Right lung (tissue), 10 donors: Measurements from ENCODE around the gene RAB27B. TPM values are rescaled to one million over a fixed set of nuclear protein-coding genes. Genes with fewer than 3 reads are reported as not detected.
"Not testable (repeated sequence)": the region's sequence is repeated elsewhere in the genome, so short reads cannot be mapped to it uniquely, and the experiment has no call there.

Experiments used
- DNase-seq, 2 donors: peaks; one replicate each; pipeline ENCODE4 v3.0.0-alpha.2; 2013
- long read RNA-seq, 8 donors: transcript quantifications; one replicate each; lab custom pipeline, GENCODE V29; 2026
- polyA plus RNA-seq, 5 donors: library from polyadenylated mRNA; unstranded; fragments of 120-200 nt; gene quantifications; one replicate each; pipeline versions ENCODE4 v1.2.1 to v1.2.3, GENCODE V29; 2013; ENCODE audit warnings: inconsistent platforms in 1 of 5, low replicate concordance in 1 of 5; ENCODE audit not compliant: insufficient read length in 5 of 5, insufficient read depth in 1 of 5

Gene RAB27B
- polyA plus RNA-seq, result 10 to 100 TPM in 2 of 5 donors, 1 to 10 TPM in 3; 4.9 to 12.0 (median 9.3) TPM
- long read RNA-seq, donor 1, full-length matches to known transcripts, result 2 of 2 reads
- long read RNA-seq, donor 1, partial matches to known transcripts, result 0 of 2 reads
- long read RNA-seq, donor 1, other reads (novel, unspliced or antisense), result 0 of 2 reads
- long read RNA-seq, donor 2, full-length matches to known transcripts, result 1 of 1 reads
- long read RNA-seq, donor 2, partial matches to known transcripts, result 0 of 1 reads
- long read RNA-seq, donor 2, other reads (novel, unspliced or antisense), result 0 of 1 reads
- long read RNA-seq, donor 3, full-length matches to known transcripts, result 1 of 1 reads
- long read RNA-seq, donor 3, partial matches to known transcripts, result 0 of 1 reads
- long read RNA-seq, donor 3, other reads (novel, unspliced or antisense), result 0 of 1 reads
- long read RNA-seq, donor 4, full-length matches to known transcripts, result 1 of 1 reads
- long read RNA-seq, donor 4, partial matches to known transcripts, result 0 of 1 reads
- long read RNA-seq, donor 4, other reads (novel, unspliced or antisense), result 0 of 1 reads
- long read RNA-seq, donor 5, full-length matches to known transcripts, result 1 of 1 reads
- long read RNA-seq, donor 5, partial matches to known transcripts, result 0 of 1 reads
- long read RNA-seq, donor 5, other reads (novel, unspliced or antisense), result 0 of 1 reads
- long read RNA-seq, donor 6, result 0 reads
- long read RNA-seq, donor 7, result 0 reads
- long read RNA-seq, donor 8, full-length matches to known transcripts, result 2 of 2 reads
- long read RNA-seq, donor 8, partial matches to known transcripts, result 0 of 2 reads
- long read RNA-seq, donor 8, other reads (novel, unspliced or antisense), result 0 of 2 reads

- DNase-seq, result peak; percentile 70 to 72
Observed at GRCh38 chr18:54828281-54828881, at the start of gene RAB27B. TSS of gene RAB27B (plus strand) at chr18:54828477. CDS start at chr18:54877586, 49,109 bp downstream.

GRCh38 chr18:54780285-54780861 lies 47.9 kb upstream of the RAB27B start:
- DNase-seq, result no peak

- no peak for DNase-seq
Observed at GRCh38 chr18:54780970-54781369, 47.3 kb upstream of the RAB27B start.

GRCh38 chr18:54783139-54783538 lies 45.1 kb upstream of the RAB27B start:
- DNase-seq, result no peak

- no peak for DNase-seq
Observed at GRCh38 chr18:54786206-54786605, 42.1 kb upstream of the RAB27B start.

- DNase-seq, result no peak
Observed at GRCh38 chr18:54787121-54787520, 41.2 kb upstream of the RAB27B start.

- DNase-seq, result no peak
Observed at GRCh38 chr18:54787616-54788015, 40.7 kb upstream of the RAB27B start.

- no peak for DNase-seq
Observed at GRCh38 chr18:54790109-54790508, 38.2 kb upstream of the RAB27B start.

- DNase-seq, result no peak
Observed at GRCh38 chr18:54791657-54792056, 36.6 kb upstream of the RAB27B start.

- no peak for DNase-seq
Observed at GRCh38 chr18:54792079-54792478, 36.2 kb upstream of the RAB27B start.

- no peak for DNase-seq
Observed at GRCh38 chr18:54794823-54795222, 33.5 kb upstream of the RAB27B start.

- no peak for DNase-seq
Observed at GRCh38 chr18:54798186-54798585, 30.1 kb upstream of the RAB27B start.

GRCh38 chr18:54801374-54801773 lies 26.9 kb upstream of the RAB27B start:
- no peak for DNase-seq

GRCh38 chr18:54802178-54802577 lies 26.1 kb upstream of the RAB27B start:
- DNase-seq, result no peak

GRCh38 chr18:54802686-54803395 lies 25.4 kb upstream of the RAB27B start:
- DNase-seq, result no peak

- no peak for DNase-seq
Observed at GRCh38 chr18:54805571-54806334, 22.5 kb upstream of the RAB27B start.

GRCh38 chr18:54806526-54806925 lies 21.8 kb upstream of the RAB27B start:
- no peak for DNase-seq

- DNase-seq, result no peak
Observed at GRCh38 chr18:54807303-54807702, 21.0 kb upstream of the RAB27B start.

- DNase-seq, result not testable (repeated sequence)
Observed at GRCh38 chr18:54810662-54811061, 17.6 kb upstream of the RAB27B start.

GRCh38 chr18:54812885-54813284 lies 15.4 kb upstream of the RAB27B start:
- no peak for DNase-seq
